Activated gamma-delta T cell treated with Interleukin-2 at 50 U/mL for 16 hours (primary cell): ENCODE results near the gene INHA.

Source experiments
- DNase-seq: peaks from one replicate; pipeline ENCODE4 v3.0.0-alpha.2; 2020

INHA gene

DNA sequence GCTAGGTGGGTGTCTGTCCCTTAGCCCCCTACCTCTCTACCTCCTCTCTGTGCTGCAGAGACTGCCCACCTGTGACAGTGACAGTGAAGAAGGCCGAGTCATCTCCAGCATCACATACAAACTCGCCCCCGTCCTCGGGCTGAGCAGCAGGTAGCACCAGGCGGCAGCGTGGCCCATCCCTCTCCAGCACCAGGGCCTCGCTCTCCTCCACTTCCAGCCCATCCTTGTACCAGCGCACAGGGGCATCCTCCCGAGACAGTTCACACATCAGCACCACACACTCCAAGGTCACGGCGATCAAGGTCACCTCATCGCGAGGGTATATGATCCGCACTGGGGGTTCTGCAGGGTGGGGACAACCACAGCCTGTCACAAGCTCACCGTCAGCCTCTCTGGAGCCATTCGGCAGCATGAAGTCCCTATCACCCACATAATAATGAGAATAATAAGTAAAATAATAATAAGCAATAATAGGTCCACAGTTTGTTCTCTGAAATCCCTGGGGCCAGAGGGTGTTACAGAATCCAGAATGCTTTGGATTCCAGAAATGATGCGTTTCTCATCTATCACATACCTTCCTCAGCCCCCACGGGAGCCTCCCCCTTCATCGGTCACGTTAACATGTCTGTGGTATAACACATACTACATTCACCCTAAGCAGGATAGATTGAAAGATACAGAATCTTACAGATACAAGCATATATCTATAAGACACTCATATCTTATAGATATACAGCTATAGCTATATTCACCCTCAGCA, 12.8 kb upstream of the INHA start:
- no peak for DNase-seq

DNA sequence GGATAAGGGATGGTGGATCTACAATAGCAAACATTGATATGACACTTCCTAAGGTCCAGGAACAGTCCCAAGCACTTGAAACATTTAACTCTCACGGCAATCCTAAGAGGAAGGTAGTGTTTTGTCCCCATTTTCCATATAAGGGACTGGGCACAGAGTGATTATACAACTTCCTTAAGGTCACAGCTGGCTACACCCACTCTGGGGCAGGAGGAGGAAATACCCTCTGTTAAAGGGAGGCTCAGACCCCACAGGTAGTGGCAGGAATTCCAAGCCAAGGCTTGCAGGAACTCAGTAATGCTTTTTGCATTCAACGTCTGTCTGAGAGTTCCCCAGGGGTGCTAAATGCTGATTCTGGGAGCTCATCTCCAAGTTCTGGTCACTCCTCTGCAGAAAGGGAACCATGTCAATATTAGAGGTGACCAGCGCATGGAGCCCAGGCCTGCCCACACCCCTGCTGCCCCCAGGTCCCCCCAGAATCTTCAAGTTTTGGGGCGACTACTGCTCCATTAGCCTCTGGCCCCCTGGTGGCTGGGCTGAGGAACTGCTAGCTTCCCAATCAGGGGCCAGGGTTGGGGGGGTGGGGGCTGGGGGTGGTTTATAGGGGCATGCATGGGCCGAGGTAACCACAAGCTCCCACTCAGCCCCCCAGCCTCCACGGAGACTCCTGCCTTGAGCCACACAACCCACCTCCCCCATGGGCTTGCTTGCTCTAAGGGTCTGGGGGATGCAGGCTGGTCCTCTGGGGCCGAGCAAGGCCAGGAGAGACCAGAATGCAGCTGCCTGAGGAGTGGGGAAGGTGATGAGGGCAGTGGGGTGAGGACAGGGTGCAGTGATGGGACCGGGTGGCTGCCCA, 11.8 kb upstream of the INHA start:
- DNase-seq = no peak

DNA sequence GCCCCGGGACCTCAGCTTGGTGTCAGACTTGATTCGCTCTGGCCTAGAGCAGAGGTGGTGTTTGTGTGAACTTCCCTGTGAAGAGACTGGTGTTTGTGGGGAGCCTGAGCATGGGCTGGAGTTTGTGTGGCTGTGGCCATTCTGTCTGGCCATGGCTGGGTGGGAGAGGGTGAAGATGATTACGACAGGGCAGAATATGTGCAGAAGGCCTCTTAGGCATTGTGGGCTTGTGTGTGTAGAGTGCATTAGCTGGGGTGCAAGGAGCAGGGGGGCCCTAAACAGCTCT, 11.3 kb upstream of the INHA start:
- no peak for DNase-seq

- DNase-seq = no peak
Observed at GRCh38 chr2:219561179-219562048, 10.7 kb upstream of the INHA start.

- no peak for DNase-seq
Observed at GRCh38 chr2:219562049-219563020, 9.8 kb upstream of the INHA start.

DNA sequence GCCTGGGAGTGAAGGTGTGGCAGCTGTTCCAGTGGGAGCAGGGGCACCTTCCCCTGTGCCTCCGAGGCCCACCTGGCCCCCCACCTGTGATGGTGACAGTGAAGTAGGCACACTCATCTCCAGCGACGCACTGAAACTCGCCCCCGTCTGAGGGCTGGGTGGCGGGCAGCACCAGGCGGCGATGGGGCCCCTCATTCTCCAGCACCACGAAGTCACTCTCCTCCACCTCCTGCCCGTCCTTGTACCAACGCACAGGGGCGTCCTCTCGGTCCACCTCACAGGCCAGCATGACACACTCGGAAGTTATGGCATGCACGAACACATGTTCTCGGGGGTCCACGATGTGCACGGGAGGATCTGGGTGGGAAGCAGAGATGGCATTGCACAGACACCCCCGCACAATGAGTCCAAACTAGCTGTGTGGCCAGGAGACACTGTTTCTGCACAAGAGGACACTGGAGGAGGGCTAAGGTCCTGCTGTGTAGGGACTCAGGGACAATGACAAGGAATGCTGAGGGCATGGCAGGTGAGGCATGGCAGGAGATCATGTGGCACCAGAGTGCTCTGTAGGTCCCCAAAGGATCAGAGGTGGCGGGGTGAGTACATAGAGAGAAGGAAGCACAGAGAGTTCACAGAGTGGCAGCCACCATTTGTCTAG, 8.7 kb upstream of the INHA start:
- no peak for DNase-seq

GRCh38 chr2:219565130-219566080, 6.7 kb upstream of the INHA start:
- DNase-seq = no peak

GRCh38 chr2:219566640-219567039, 5.5 kb upstream of the INHA start:
- DNase-seq = no peak

- DNase-seq = no peak
Observed at GRCh38 chr2:219567131-219567530, 5.0 kb upstream of the INHA start.

GRCh38 chr2:219567791-219568361, 4.2 kb upstream of the INHA start:
- DNase-seq = no peak

- no peak for DNase-seq
Observed at GRCh38 chr2:219569041-219569440, 3.1 kb upstream of the INHA start.

DNA sequence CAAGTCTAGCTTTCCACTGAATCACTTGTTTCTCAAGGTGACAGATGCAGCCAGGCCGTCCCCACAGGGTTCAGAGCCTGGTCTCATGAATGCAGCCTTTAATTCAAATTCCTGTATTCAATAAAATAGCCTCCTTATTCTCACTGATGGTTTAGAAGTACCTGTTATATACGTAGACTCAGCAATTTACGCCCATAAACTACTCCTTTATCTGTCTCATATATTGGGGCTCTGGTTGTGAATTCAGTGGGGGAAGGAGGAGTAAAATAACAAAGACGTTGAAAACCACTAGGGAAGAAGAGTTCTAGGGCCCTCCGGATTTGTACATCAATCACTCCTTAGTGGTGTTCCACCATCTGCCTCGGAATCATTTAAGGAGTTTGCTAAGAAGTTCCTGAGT, 2.5 kb upstream of the INHA start:
- no peak for DNase-seq

DNA sequence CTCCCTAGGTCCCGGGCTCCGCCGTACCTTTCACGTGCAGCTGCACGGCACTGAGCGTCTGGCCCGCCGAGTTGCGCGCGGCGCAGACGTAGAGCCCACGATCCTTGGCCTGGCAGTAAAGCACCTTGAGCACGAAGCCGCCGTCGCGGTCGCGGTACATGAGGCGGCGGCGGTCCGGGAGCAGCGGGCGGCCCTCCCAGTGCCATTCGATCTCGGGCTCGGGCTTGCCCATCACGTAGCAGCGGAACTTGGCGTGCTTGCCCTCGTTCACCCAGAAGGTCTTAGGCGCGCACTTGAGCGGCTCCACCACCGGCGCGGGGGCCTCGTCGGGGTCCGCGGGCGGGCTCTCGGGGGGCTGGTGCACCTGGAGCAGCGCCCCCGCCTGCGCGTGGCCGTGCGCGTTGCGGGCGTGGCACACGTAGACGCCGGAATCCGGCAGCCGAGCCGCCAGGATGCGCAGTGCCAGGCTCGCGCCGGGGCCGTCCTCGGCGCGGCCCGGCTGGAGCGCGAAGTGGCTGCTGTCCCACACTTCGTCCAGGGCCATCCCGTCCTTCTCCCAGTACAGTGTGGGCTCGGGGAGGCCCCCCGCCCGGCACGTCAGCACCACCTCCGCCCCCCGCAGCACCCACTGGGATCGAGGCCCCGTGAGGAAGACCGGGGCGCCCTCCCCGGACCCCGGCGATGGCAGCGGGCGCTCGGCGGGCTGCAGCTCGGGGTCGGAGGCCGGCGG, 1.8 kb upstream of the INHA start:
- no peak for DNase-seq

DNA sequence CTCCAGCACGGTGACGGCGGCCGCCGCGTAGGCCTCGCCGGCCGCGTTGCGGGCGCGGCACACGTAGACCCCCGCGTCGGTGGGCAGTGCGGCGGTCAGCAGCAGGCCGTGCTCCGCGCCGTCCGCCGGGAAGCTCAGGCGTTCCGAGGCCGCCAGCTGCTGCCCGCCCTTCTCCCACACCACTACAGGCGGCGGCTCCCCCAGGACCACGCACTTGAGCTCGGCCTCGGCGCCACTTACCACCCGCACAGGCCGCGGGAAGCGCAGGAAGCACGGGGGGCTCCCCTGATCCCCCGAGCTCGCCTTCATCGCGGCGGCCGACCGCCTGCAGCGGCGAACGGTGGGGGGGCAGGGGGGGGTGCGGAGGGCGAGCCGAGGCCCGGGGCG, 1.2 kb upstream of the INHA start:
- DNase-seq = no peak

- DNase-seq = no peak
Observed at GRCh38 chr2:219571311-219572236, 536 bp upstream of the INHA start, which contains the start of gene OBSL1. Gene OBSL1, minus strand, starts transcription at chr2:219571539. Its CDS starts 307 bp downstream, at chr2:219571232.

DNA sequence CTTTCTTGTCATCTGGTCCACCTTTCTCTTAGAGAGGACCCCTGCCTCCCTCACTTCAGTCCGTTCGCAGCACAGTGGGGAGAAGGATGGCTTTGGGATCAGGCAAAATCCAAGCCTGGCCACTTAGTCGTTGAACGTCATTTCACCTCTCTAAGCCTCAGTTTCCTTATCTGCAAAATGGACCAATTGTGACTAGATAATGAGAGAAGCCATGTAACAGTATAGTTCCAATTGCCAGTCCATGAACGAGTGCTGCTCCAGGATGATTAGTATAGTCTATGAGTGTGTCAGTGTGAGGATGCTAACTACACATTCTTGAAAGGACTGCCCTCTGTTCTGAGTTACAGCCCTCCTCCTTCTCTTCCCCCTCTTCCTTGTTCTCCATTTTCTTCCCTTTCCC, 1.1 kb downstream of the INHA start:
- no peak for DNase-seq

- no peak for DNase-seq
Observed at GRCh38 chr2:219574484-219575311, 2.6 kb downstream of the INHA start.
